Neural cell (in vitro differentiated cells): ENCODE data around the gene C1orf21. TPM values are rescaled to one million over a fixed set of nuclear protein-coding genes. Genes with fewer than 3 reads are reported as not detected.

Source experiments
- H2AFZ ChIP-seq: fragments of 200-600, 300-800 bp; sonication (generic), shearing (Covaris generic); 2 replicates; pipeline ENCODE4 v1.6.0; 2014; ENCODE audit warnings: low read depth, mild to moderate bottlenecking, antibody characterized with exemption, low read length, moderate library complexity
- H3F3A ChIP-seq: fragments of 200-600 bp; shearing (Covaris generic); 2 replicates; pipeline ENCODE4 v1.6.1; 2016; ENCODE audit warnings: mild to moderate bottlenecking, moderate library complexity, mixed read lengths, antibody characterized with exemption, low read length; ENCODE audit not compliant: insufficient read depth, poor library complexity, severe bottlenecking
- H3K27ac ChIP-seq: fragments of 200-600, 300-800 bp; sonication (generic), shearing (Covaris generic); 2 replicates; pipeline ENCODE4 v1.5.1; 2014; ENCODE audit warnings: mild to moderate bottlenecking, low read length, moderate library complexity
- H3K27me3 ChIP-seq: fragments of 300-800, 200-600 bp; sonication (generic), shearing (Covaris generic); 2 replicates; pipeline ENCODE4 v1.6.0; 2014; ENCODE audit warnings: mild to moderate bottlenecking, low read depth, low read length, moderate library complexity; ENCODE audit not compliant: insufficient read depth
- H3K36me3 ChIP-seq: fragments of 300-800, 200-600 bp; sonication (generic), shearing (Covaris generic); 2 replicates; pipeline ENCODE4 v1.5.1; 2014; ENCODE audit warnings: mild to moderate bottlenecking, antibody characterized with exemption, low read length, moderate library complexity; ENCODE audit not compliant: insufficient read depth
- H3K4me2 ChIP-seq: fragments of 300-800, 200-600 bp; sonication (generic), shearing (Covaris generic); 2 replicates; pipeline ENCODE4 v1.6.0; 2014; ENCODE audit warnings: mild to moderate bottlenecking, low read length
- H3K4me3 ChIP-seq: fragments of 300-800, 200-600 bp; sonication (generic), shearing (Covaris generic); 2 replicates; pipeline ENCODE4 v1.5.1; 2014; ENCODE audit warnings: mild to moderate bottlenecking, low read length, moderate library complexity
- H3K79me2 ChIP-seq: fragments of 200-600 bp; shearing (Covaris generic); replicated peaks from 2 replicates; pipeline ENCODE4 v1.6.0; 2014; ENCODE audit warnings: mild to moderate bottlenecking, low read length, moderate library complexity; ENCODE audit not compliant: insufficient read depth
- H3K9ac ChIP-seq: fragments of 300-800, 200-600 bp; sonication (generic), shearing (Covaris generic); 2 replicates; pipeline ENCODE4 v1.6.1; 2016; ENCODE audit warnings: mild to moderate bottlenecking, low read length, mixed read lengths
- H3K9me2 ChIP-seq: fragments of 200-600 bp; shearing (Covaris generic); 2 replicates; pipeline ENCODE4 v1.6.1; 2016; ENCODE audit warnings: mild to moderate bottlenecking, low read length, mixed read lengths; ENCODE audit not compliant: insufficient read depth
- H3K9me3 ChIP-seq: fragments of 200-600, 300-800 bp; sonication (generic), shearing (Covaris generic); 2 replicates; pipeline ENCODE4 v1.6.1; 2016; ENCODE audit warnings: mild to moderate bottlenecking, mixed run types, low read length, moderate library complexity, mixed read lengths
- H4K20me1 ChIP-seq: fragments of 200-600 bp; shearing (Covaris generic); 2 replicates; pipeline ENCODE4 v1.6.1; 2016; ENCODE audit warnings: mild to moderate bottlenecking, mixed run types; ENCODE audit not compliant: insufficient read depth
- CTCF ChIP-seq: fragments of 450-650 bp; IDR thresholded peaks from 2 replicates; pipeline ENCODE4 v1.5.1; 2014; ENCODE audit warnings: antibody characterized with exemption, mild to moderate bottlenecking, moderate library complexity; ENCODE audit not compliant: poor library complexity, severe bottlenecking
- EP300 ChIP-seq: fragments of 450-650 bp; conservative IDR thresholded peaks from 2 replicates; pipeline ENCODE4 v1.6.1; 2014; ENCODE audit warnings: antibody characterized with exemption, mild to moderate bottlenecking, moderate library complexity; ENCODE audit not compliant: poor library complexity, severe bottlenecking
- EZH2 ChIP-seq: fragments of 200-600, 300-800 bp; shearing (Covaris generic), sonication (generic); IDR thresholded peaks from 2 replicates; pipeline ENCODE4 v1.6.1; 2014; ENCODE audit warnings: antibody characterized with exemption, low read length, borderline replicate concordance, mild to moderate bottlenecking; ENCODE audit not compliant: insufficient read depth, poor library complexity, severe bottlenecking
- MXI1 ChIP-seq: fragments of 450-650 bp; conservative IDR thresholded peaks from 2 replicates; pipeline ENCODE4 v1.6.1; 2014; ENCODE audit warnings: antibody characterized with exemption, mild to moderate bottlenecking; ENCODE audit not compliant: poor library complexity, severe bottlenecking
- POLR2AphosphoS5 ChIP-seq: IDR thresholded peaks from 2 replicates; pipeline ENCODE4 v1.6.1; 2012
- RAD21 ChIP-seq: fragments of 450-650 bp; conservative IDR thresholded peaks from 2 replicates; pipeline ENCODE4 v1.6.1; 2014; ENCODE audit warnings: antibody characterized with exemption, mild to moderate bottlenecking, moderate library complexity
- REST ChIP-seq: IDR thresholded peaks from 2 replicates; pipeline ENCODE4 v1.6.1; 2012; ENCODE audit warnings: borderline replicate concordance
- SMC3 ChIP-seq: fragments of 450-650 bp; conservative IDR thresholded peaks from 2 replicates; pipeline ENCODE4 v1.6.1; 2014; ENCODE audit warnings: antibody characterized with exemption, mild to moderate bottlenecking, moderate library complexity; ENCODE audit not compliant: poor library complexity
- TAF1 ChIP-seq: IDR thresholded peaks from 2 replicates; pipeline ENCODE4 v1.6.1; 2012; ENCODE audit warnings: low read depth
- polyA plus RNA-seq: library from polyadenylated mRNA; depleted of rRNA; stranded (reverse); fragments of >200 nt; gene quantifications from 2 replicates; pipeline ENCODE4 v1.2.3, GENCODE V29; 2014

C1orf21 gene
- polyA plus RNA-seq, 1 donor from 2014 or later: 21.1 TPM

GRCh38 chr1:184479435-184480167 lies 92.8 kb downstream of the C1orf21 start:
- no peaks in the 10 kb centered on the region for H3K79me2 ChIP-seq
- H3K27me3 ChIP-seq: no peaks in the 10 kb centered on the region
- no peaks in the 10 kb centered on the region for H3F3A ChIP-seq
- H3K4me2 ChIP-seq: no peak overlapping the region
- no peak overlapping the region for H3K4me3 ChIP-seq
- no peak for TF ChIP-seq EP300
- no peak for TF ChIP-seq RAD21
- no peak for TF ChIP-seq EZH2
- TF ChIP-seq POLR2AphosphoS5: no peak
- TF ChIP-seq MXI1: no peak
- no peak for TF ChIP-seq REST
- no peak for TF ChIP-seq CTCF
- H4K20me1 ChIP-seq: no peaks in the 10 kb centered on the region
- H3K36me3 ChIP-seq: no peaks in the 10 kb centered on the region
- H3K9me2 ChIP-seq: no peaks in the 10 kb centered on the region
- no peak overlapping the region for H2AFZ ChIP-seq
- no peak overlapping the region for H3K27ac ChIP-seq
- H3K9me3 ChIP-seq: no peaks in the 10 kb centered on the region
- no peak overlapping the region for H3K9ac ChIP-seq

GRCh38 chr1:184480736-184481135 lies 93.9 kb downstream of the C1orf21 start:
- Histone ChIP-seq H3K4me3 (no peak overlapping the region), H3K79me2 (no peaks in the 10 kb centered on the region), H3K9me2 (no peaks in the 10 kb centered on the region), H3K9ac (no peak overlapping the region), H3F3A (no peaks in the 10 kb centered on the region), H3K9me3 (no peaks in the 10 kb centered on the region), H3K36me3 (no peaks in the 10 kb centered on the region), H2AFZ (no peak overlapping the region), H4K20me1 (no peaks in the 10 kb centered on the region), H3K4me2 (no peak overlapping the region), H3K27me3 (no peaks in the 10 kb centered on the region), H3K27ac (no peak overlapping the region)
- TF ChIP-seq EP300 (no peak), MXI1 (no peak), SMC3 (no peak), POLR2AphosphoS5 (no peak), TAF1 (no peak), REST (no peak), EZH2 (no peak), CTCF (no peak), RAD21 (no peak)
